Ascending aorta (tissue), 2 donors: ENCODE results near the gene MYL10. TPM values are rescaled to one million over a fixed set of nuclear protein-coding genes. Genes with fewer than 3 reads are reported as not detected.

ENCODE experiments used
- DNase-seq, 2 donors: peaks; one replicate each; pipeline ENCODE4 v3.0.0-alpha.2; 2019; ENCODE audit warnings: low spot score in 2 of 2
- H3K27ac ChIP-seq, 2 donors: fragments of 200-600 bp; sonication (generic); one replicate each; pipeline ENCODE4 v1.5.1; 2016 to 2017; ENCODE audit warnings: mild to moderate bottlenecking in 1 of 2
- H3K27me3 ChIP-seq: fragments of 200-600 bp; sonication (generic); one replicate; pipeline ENCODE4 v1.5.1; 2017
- H3K36me3 ChIP-seq, 2 donors: fragments of 200-600 bp; sonication (generic); one replicate each; pipeline ENCODE4 v1.5.1; 2016
- H3K4me1 ChIP-seq, 2 donors: fragments of 200-600 bp; sonication (generic); one replicate each; pipeline ENCODE4 v1.5.1; 2016 to 2017; ENCODE audit warnings: mild to moderate bottlenecking in 1 of 2
- H3K4me3 ChIP-seq, 2 donors: fragments of 200-600 bp; sonication (generic); one replicate each; pipeline ENCODE4 v1.5.1; 2016 to 2017; ENCODE audit warnings: mild to moderate bottlenecking in 1 of 2
- H3K9me3 ChIP-seq, 2 donors: fragments of 200-600 bp; sonication (generic); one replicate each; pipeline ENCODE4 v1.5.1; 2016
- CTCF ChIP-seq, 3 experiments: fragments of 200-600 bp in 2 of 3; fragments of 450-650 bp in 1 of 3; sonication (generic) in 2 of 3; IDR thresholded peaks; one replicate each; pipeline ENCODE4 v1.5.1; 2016 to 2019; ENCODE audit warnings: antibody characterized with exemption in 3 of 3, mild to moderate bottlenecking in 1 of 3, moderate library complexity in 1 of 3
- intact Hi-C: fragments of 100-400 bp; cut with DNase I; formaldehyde crosslinking; loops from one replicate; pipeline ENCODE4 v1.15.1; 2023
- total RNA-seq: library from RNA; depleted of rRNA; stranded (reverse); fragments of >200 nt; gene quantifications from one replicate; pipeline ENCODE4 v1.1.0, GENCODE V29; 2016

MYL10 gene
- total RNA-seq, 1 donor from 2014 or later = not detected

- intact Hi-C loops = no loop called here
- no peak overlapping the region for H3K27ac ChIP-seq
- H3K9me3 ChIP-seq = peaks cover 0 to 4% of the 10 kb centered on the region in 2 donors
- H3K27me3 ChIP-seq = no peaks in the 10 kb centered on the region
- no peaks in the 10 kb centered on the region for H3K36me3 ChIP-seq
- DNase-seq = peak in 1 of 2 donors; percentile 24
- TF ChIP-seq CTCF (IDR thresholded peaks at IDR 0.05) = no peak
- no peak overlapping the region for H3K4me3 ChIP-seq
- no peaks in the 10 kb centered on the region for H3K4me1 ChIP-seq
Observed at GRCh38 chr7:101565601-101566209, 63.4 kb downstream of the MYL10 start.

DNA sequence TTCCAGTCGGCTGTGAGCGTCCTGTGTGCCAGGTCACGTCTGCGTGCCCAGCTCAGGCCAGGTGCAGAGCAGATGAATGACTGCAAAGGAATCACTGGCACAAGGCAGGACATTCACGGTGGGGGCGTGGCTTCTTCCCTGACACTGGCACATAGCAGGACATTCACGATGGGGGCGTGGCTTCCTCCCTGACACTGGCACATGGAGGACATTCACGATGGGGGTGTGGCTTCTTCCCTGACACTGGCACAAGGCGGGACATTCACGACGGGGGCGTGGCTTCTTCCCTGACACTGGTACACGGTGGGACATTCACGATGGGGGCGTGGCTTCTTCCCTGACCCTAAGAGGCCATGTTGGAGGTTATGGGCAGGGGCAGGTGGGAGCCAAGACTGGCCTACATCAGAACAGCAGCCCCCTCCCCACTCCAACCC, 64.3 kb downstream of the MYL10 start:
- Histone ChIP-seq H3K36me3 (no peaks in the 10 kb centered on the region), H3K4me3 (no peak overlapping the region), H3K4me1 (no peaks in the 10 kb centered on the region), H3K27ac (no peak overlapping the region), H3K27me3 (no peaks in the 10 kb centered on the region), H3K9me3 (no peaks in the 10 kb centered on the region)
- intact Hi-C loops = no loop called here
- no peak for TF ChIP-seq CTCF (IDR thresholded peaks at IDR 0.05)
- DNase-seq = no peak

DNA sequence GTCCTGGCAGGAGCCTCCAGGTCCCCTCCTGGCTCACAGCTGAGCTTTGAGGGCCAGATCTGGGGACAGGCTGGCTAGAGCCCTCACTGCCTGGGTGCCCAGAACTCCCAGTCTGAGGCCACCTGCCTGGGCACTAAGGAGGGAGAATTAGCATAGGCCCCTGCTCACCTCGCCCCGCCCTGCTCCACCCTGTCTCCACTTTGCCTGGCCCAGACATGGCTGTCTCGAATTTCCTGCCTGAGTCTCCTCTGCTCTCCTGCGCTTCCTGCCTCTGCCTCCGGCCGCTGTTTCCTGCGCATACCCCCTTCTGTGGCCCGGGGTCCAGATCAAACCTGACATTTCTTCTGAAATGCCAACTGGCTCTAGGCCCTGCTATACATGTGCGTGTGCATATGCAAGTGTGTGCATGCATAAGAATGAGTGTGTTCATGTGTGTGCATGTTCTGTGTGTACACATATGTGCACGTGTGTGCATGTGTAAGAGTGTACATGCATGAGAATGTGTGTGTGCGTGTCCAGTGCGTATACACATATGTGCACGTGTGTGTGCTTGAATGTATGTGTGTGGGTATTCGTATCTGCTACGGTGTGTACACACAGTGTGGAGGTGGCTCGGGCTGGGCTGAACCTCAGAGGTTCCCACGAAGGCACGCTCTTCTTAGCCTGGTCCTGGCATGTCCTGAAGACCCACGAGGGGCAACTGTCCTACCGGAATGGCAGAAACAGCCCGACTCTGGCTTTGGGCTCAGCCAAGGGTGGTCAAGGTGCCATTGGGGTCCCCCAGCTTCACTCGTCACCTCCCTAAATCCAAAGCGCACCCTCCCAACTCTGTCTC, 64.9 kb downstream of the MYL10 start:
- no peak for DNase-seq
- H3K27me3 ChIP-seq = no peaks in the 10 kb centered on the region
- H3K4me1 ChIP-seq = no peaks in the 10 kb centered on the region
- no peaks in the 10 kb centered on the region for H3K9me3 ChIP-seq
- no peak overlapping the region for H3K27ac ChIP-seq
- no peaks in the 10 kb centered on the region for H3K36me3 ChIP-seq
- TF ChIP-seq CTCF (IDR thresholded peaks at IDR 0.05) = no peak
- H3K4me3 ChIP-seq = no peak overlapping the region
- intact Hi-C loops = no loop called here

Other genes starting within 250 kb of the MYL10 start
- gene CUX1, start 188.3 kb upstream of the MYL10 start, total RNA-seq = 101 TPM